ENCODE results near the gene MEGF10.
"Not testable (repeated sequence)": the region's sequence is repeated elsewhere in the genome, so short reads cannot be mapped to it uniquely, and the experiment has no call there.

MEGF10 gene

GRCh38 chr5:127290019-127290945, at the start of gene MEGF10:
MEGF10 (plus strand) TSS chr5:127290796; CDS start chr5:127331309, 40,513 bp downstream.
- no peak for DNase-seq

GRCh38 chr5:127243011-127243410, 47.6 kb upstream of the MEGF10 start:
- no peak for DNase-seq

GRCh38 chr5:127254729-127255284, 35.8 kb upstream of the MEGF10 start:
- no peak for DNase-seq

GRCh38 chr5:127256886-127257597, 33.6 kb upstream of the MEGF10 start:
- DNase-seq = no peak

- DNase-seq = no peak
Observed at GRCh38 chr5:127260686-127261085, 29.9 kb upstream of the MEGF10 start.

- not testable (repeated sequence) for DNase-seq
Observed at GRCh38 chr5:127265473-127265872, 25.1 kb upstream of the MEGF10 start.

GRCh38 chr5:127268342-127268741, 22.3 kb upstream of the MEGF10 start:
- DNase-seq = not testable (repeated sequence)

GRCh38 chr5:127270713-127271112, 19.9 kb upstream of the MEGF10 start:
- not testable (repeated sequence) for DNase-seq

- DNase-seq = no peak
Observed at GRCh38 chr5:127275641-127276193, 14.9 kb upstream of the MEGF10 start.

GRCh38 chr5:127280491-127281220, 9.9 kb upstream of the MEGF10 start:
- DNase-seq = no peak

- no peak for DNase-seq
Observed at GRCh38 chr5:127281609-127282008, 9.0 kb upstream of the MEGF10 start.

GRCh38 chr5:127288676-127289075, 1.9 kb upstream of the MEGF10 start:
- no peak for DNase-seq

GRCh38 chr5:127290946-127291693, 524 bp downstream of the MEGF10 start:
- no peak for DNase-seq

- DNase-seq = no peak
Observed at GRCh38 chr5:127292030-127292735, 1.6 kb downstream of the MEGF10 start.

- DNase-seq = no peak
Observed at GRCh38 chr5:127293373-127293772, 2.8 kb downstream of the MEGF10 start.

GRCh38 chr5:127294829-127295228, 4.2 kb downstream of the MEGF10 start:
- DNase-seq = no peak

- DNase-seq = no peak
Observed at GRCh38 chr5:127295454-127295853, 4.9 kb downstream of the MEGF10 start.

GRCh38 chr5:127296321-127296720, 5.7 kb downstream of the MEGF10 start:
- no peak for DNase-seq

GRCh38 chr5:127296894-127297293, 6.3 kb downstream of the MEGF10 start:
- DNase-seq = not testable (repeated sequence)

- DNase-seq = no peak
Observed at GRCh38 chr5:127297348-127298035, 6.9 kb downstream of the MEGF10 start.

Data from activated CD4-positive, alpha-beta T cell treated with anti-CD3 and anti-CD28 coated beads for 4 hours (primary cell).